GM19043 (cell line): ENCODE data around the gene PGLYRP4.
"Not testable (repeated sequence)": the region's sequence is repeated elsewhere in the genome, so short reads cannot be mapped to it uniquely, and the experiment has no call there.

ENCODE experiments used
- ATAC-seq: cut with Tn5 transposase; IDR thresholded peaks from one replicate; pipeline ENCODE4 v1.9.1; 2021; ENCODE audit warnings: low read depth; ENCODE audit not compliant: unreplicated experiment

Gene PGLYRP4

GRCh38 chr1:153341431-153341934 is 7.2 kb downstream of the PGLYRP4 start:
- no peak for ATAC-seq

DNA sequence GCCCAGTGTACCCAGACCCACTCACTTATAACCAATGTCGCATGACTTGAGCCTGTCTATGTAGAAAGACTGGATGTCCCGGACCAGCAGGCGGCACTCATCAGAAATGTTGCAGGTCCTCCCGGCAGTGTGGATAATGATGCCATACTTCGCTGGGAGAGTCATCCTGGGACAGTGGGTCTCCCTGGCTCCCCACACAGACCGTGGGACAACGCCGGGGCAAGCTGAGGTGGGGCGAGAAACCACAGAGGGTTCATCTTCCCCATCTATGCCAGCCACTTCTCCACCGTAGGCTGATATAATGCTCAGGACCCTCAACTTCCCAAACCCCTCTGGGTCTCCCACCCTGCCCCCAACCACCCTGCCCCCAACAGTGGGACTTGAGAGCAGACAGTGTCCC is 8.3 kb downstream of the PGLYRP4 start:
- ATAC-seq = no peak

GRCh38 chr1:153339802-153340201 is 8.8 kb downstream of the PGLYRP4 start:
- ATAC-seq = no peak

DNA sequence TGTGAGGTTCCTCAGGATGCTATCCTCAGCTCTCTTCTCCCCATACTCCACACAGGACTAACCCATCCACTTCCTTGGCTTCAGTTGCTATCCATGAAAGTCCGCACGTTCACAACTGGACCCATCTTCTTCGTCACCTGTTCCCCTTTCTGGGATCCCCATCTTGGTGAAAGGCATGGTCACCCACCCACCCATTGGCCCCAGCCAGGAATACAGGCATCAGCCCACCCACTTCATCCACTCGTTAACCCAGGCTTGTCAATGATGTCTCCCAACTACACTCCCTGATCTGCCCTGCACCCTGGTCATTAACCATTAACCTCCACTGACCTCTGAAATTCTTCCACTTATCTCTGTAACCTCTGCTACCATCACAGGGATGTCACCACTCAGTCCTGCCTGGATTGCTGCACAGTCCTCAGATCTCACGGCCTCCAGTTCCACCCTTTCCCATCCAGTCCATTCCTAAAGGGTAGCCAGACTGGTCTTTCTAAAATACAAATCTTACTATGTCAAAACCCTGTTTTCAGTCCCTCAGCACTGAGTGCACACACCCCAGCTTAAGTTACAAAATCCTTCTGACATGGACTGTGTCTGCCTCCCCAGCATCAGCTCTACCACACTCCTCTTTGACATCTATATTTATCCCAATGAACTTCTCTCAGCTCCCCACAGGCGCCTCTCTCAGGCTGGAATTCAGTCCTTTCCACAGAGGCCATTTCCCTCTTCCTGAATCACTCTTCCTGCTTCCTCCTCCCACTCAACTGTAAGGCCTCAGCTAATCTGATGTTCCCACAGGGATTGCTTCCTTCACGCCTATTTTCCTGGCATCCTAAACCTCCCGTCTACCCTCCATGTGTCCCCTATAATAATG is 10.4 kb downstream of the PGLYRP4 start:
- no peak for ATAC-seq

- ATAC-seq = no peak
These were observed 12.0 kb downstream of the PGLYRP4 start for GRCh38 chr1:153336650-153337049.

- ATAC-seq = no peak
These were observed 14.7 kb downstream of the PGLYRP4 start for GRCh38 chr1:153333902-153334301.

DNA sequence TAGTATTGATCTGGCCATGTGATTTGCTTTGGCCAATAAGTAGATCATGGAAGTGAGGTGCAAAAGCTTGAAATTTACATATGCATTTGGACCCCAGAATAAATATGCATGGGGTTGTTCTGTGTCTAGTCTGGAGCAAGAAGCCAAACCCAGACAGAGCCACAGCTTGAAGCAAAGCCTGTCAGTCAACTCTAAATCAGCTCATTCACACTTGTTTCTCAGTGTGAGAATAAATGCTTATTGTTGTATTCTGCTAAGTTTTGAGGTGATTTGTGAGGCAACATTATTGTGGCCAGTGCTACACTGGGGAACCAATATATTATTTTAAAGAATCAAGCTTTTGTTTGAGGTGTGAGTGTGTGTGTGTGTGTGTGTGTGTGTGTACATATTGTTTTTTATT is 23.7 kb downstream of the PGLYRP4 start:
- ATAC-seq = no peak

- no peak for ATAC-seq
These were observed 26.1 kb downstream of the PGLYRP4 start for GRCh38 chr1:153322568-153322967.

- not testable (repeated sequence) for ATAC-seq
These were observed 30.5 kb downstream of the PGLYRP4 start for GRCh38 chr1:153318145-153318544.

GRCh38 chr1:153316013-153316412 is 32.6 kb downstream of the PGLYRP4 start:
- ATAC-seq = not testable (repeated sequence)

DNA sequence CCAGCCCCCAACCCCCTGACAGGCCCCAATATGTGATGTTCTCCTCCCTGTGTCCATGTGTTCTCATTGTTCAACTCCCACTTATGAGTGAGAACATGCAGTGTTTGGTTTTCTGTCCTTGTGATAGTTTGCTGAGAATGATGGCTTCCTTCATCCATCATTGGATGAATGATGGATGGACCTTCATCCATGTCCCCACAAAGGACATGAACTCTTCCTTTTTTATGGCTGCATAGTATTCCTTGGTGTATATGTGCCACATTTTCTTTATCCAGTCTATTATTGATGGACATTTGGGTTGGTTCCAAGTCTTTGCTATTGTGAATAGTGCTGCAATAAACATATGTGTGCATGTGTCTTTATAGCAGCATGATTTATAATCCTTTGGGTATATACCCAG is 34.3 kb downstream of the PGLYRP4 start:
- ATAC-seq = not testable (repeated sequence)

GRCh38 chr1:153313288-153313687 is 35.4 kb downstream of the PGLYRP4 start:
- ATAC-seq = no peak

DNA sequence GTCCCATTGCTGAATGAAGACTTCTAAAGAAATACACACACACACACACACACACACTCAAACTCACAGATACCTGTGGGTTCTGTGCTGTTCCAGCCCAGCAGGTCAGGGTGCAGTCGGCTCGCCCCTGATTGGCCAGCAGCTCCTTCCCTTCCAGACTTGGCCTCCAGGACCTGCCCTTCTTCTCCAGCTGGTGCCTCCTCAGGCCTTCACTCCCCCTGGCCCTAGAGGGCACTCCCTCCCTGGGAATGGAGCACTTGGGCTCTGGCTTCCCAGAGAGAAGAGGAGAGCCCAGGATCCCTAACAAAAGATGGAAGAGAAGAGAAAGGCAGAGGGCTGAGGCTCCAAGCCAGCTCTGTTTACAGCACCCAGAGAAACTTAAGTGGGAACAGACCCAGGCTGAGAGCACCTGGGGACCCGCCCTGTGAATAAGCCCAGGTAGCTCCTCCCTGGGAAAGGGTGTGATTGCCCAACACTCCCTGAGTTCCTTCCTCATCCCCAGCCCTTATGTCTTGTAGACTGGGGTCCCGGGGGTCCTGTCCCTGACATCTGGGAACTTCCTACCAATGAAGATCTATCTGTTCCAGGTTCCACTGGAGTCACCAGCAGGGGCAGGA is 36.0 kb downstream of the PGLYRP4 start, which contains the start of gene PGLYRP3:
TSS of gene PGLYRP3 (minus strand) at position 383 of the 617 bp plus-strand sequence. CDS start 2,287 bp downstream, outside the sequence.
- no peak for ATAC-seq

GRCh38 chr1:153310526-153310925 is 38.1 kb downstream of the PGLYRP4 start:
- no peak for ATAC-seq

DNA sequence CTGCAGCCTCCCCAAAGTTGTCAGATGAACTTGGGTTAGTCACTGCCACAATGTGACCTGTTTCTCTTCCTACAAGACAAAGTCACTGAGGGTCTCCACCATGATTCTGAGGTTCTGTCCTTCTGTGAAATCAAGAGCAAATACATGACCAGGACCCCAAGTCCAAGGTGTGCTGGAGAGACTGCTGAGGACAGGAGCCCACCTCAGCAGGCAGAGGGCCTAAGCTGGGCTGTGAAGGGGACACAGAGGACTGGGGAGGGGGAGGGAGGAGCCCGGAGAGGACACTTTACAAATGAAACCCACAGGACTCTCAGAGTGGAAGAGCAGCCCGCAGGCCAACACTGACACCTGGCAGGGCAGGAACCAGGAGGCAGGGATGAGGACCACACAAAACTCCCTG is 39.2 kb downstream of the PGLYRP4 start:
- no peak for ATAC-seq

- no peak for ATAC-seq
These were observed 40.1 kb downstream of the PGLYRP4 start for GRCh38 chr1:153308540-153308939.

DNA sequence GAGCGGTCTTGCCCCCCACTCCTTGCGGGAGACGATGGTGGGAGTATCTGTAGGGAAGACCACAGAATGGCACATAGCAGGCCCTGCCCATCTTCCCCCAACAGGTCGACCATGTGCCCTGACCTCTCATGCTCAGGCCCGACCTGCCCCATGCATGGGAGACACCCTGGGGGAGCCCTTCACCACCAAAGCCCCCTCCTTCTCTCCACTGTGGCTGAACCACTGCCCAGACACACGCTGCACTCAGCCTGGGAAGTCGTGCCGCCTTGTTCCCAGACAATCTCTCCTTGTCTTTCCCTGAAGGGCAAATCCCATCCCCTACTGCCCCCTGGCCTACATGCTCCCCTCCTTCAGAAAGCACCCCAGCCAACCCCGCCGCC is 41.4 kb downstream of the PGLYRP4 start:
- no peak for ATAC-seq

DNA sequence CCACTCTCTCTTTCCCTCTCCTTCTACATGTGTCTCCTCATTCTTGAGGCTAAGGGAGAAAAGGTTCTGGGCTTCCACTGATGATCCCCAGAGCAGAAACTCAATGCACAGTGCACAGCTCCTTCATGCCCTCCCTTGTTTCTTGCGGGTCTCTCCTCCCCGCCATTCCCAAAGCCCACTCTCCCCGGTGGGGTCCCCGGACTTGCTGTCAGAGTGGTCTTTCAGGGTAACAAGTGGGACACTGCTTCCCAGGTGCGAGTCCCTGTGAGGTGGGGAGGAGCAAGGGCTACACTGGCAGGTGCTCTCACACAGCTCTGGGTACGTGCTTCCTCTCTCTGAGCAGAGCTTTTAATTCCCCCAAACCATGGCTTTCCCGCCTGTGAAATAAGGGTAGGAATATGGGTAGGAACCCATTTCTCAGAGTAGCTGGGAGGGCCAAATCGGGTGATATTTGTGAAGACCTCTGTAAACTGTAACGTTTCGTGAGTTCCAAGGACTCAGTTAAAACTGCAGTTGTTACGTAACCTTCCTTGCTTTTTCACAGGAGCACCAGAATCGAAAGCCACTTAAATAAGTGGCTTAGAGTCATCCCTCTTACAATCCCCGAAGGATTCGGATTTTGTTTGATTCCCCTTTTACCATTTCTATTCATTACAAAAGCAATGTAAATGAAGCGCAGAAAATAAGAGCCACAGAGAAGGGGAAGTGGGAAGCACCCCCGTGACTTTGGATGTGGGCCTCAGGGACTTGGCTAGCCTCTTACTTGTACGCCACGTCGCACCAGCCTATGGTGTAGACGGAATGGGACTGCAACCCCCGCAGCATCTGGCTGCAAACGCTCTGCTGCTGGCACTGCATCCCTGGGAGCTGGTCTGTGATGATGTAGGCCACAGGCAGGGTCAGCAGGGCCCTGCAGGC is 42.1 kb downstream of the PGLYRP4 start:
- no peak for ATAC-seq

- no peak for ATAC-seq
These were observed 43.0 kb downstream of the PGLYRP4 start for GRCh38 chr1:153305682-153306081.

DNA sequence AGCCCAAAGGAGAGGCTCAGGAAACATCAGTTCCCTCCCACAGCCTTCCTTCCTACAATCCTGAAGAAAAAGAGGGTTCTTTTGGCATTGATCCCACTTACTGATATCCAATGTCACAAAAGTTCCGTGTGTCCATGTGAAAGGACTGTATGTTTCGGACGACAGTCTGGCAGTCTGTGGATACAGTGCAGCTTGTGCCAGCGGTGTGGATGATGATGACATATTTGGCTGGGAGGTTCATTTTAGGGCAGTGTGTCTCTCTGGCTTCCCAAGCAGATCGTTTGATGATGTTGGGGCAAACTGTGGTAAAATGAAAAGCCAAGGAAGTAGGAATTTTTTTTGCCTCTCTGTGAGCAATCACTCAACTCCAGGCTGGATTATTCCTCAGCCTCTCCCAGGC is 46.3 kb downstream of the PGLYRP4 start:
- ATAC-seq = no peak

DNA sequence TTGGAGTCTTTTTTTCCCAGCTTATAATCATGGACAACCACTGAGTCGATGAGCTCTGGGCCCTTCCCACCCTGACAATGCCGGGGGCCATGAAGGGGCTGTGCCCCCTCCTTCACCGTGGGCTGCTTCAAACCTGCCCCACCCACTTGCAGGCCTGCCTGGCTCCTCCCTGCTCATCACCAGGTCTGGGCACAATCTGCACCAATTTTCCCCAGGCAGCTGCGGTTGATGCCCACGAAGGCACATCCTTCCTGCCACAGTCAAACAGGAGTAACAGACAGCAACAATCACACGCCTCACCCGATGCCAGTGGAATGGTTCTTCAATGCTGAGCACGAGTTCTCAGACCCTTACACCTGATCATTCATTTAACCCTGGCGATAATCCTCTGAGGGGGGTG is 54.8 kb downstream of the PGLYRP4 start:
- ATAC-seq = no peak
